Hepatocyte (in vitro differentiated cells): ENCODE data around the gene VWA8.

Experiments used
- EZH2 ChIP-seq: fragments of 200-600 bp; sonication (generic); IDR thresholded peaks from 2 replicates; pipeline ENCODE4 v1.6.1; 2016; ENCODE audit warnings: antibody characterized with exemption, mild to moderate bottlenecking, borderline replicate concordance
- EZH2phosphoT487 ChIP-seq: fragments of 200-600 bp; sonication (generic); IDR thresholded peaks from one replicate; pipeline ENCODE4 v1.6.1; 2018; ENCODE audit warnings: antibody characterized with exemption, mild to moderate bottlenecking, low read depth, moderate library complexity; ENCODE audit not compliant: unreplicated experiment, severe bottlenecking
- TF ChIP-seq, protein P1 (sequence below): fragments of 200-600 bp; sonication (generic); IDR thresholded peaks from 2 replicates; pipeline ENCODE4 v1.5.1; 2016; ENCODE audit warnings: antibody characterized with exemption, mild to moderate bottlenecking; ENCODE audit not compliant: poor library complexity

- TF ChIP-seq, protein P1, sequence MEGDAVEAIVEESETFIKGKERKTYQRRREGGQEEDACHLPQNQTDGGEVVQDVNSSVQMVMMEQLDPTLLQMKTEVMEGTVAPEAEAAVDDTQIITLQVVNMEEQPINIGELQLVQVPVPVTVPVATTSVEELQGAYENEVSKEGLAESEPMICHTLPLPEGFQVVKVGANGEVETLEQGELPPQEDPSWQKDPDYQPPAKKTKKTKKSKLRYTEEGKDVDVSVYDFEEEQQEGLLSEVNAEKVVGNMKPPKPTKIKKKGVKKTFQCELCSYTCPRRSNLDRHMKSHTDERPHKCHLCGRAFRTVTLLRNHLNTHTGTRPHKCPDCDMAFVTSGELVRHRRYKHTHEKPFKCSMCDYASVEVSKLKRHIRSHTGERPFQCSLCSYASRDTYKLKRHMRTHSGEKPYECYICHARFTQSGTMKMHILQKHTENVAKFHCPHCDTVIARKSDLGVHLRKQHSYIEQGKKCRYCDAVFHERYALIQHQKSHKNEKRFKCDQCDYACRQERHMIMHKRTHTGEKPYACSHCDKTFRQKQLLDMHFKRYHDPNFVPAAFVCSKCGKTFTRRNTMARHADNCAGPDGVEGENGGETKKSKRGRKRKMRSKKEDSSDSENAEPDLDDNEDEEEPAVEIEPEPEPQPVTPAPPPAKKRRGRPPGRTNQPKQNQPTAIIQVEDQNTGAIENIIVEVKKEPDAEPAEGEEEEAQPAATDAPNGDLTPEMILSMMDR = no peak
- no peak for TF ChIP-seq EZH2phosphoT487
- TF ChIP-seq EZH2 = no peak
Measured at GRCh38 chr13:41603917-41604316, 357.0 kb downstream of the VWA8 start.
